GM10266 (cell line): Measurements from ENCODE around the gene WNT3.

ENCODE experiments used
- DNase-seq: peaks from one replicate; pipeline ENCODE4 v3.0.0; 2012; ENCODE audit errors: extremely low spot score
- CTCF ChIP-seq: IDR thresholded peaks from 2 replicates; pipeline ENCODE4 v1.5.1; 2012; ENCODE audit warnings: mild to moderate bottlenecking, low read depth; ENCODE audit not compliant: control insufficient read depth, insufficient read depth; ENCODE audit errors: missing control alignments

Gene WNT3

GRCh38 chr17:46736100-46736499, 82.4 kb downstream of the WNT3 start:
- no peak for TF ChIP-seq CTCF
- DNase-seq, result no peak

- DNase-seq, result no peak
Measured at GRCh38 chr17:46733837-46734475, 84.5 kb downstream of the WNT3 start.

GRCh38 chr17:46732754-46733398, 85.6 kb downstream of the WNT3 start:
- DNase-seq, result no peak
- TF ChIP-seq CTCF, result no peak

More at GRCh38 chr17:46733837-46734475, 84.5 kb downstream of the WNT3 start:
- TF ChIP-seq CTCF, result no peak

GRCh38 chr17:46732160-46732559, 86.3 kb downstream of the WNT3 start:
- TF ChIP-seq CTCF, result no peak
- no peak for DNase-seq

- TF ChIP-seq CTCF, result no peak
- no peak for DNase-seq
Measured at GRCh38 chr17:46730679-46731078, 87.8 kb downstream of the WNT3 start.

GRCh38 chr17:46730026-46730425, 88.5 kb downstream of the WNT3 start:
- TF ChIP-seq CTCF, result no peak
- no peak for DNase-seq
